IMR-90 (cell line): Measurements from ENCODE around the gene UBE2QL1. TPM values are rescaled to one million over a fixed set of nuclear protein-coding genes. Genes with fewer than 3 reads are reported as not detected.

Source experiments
- ATAC-seq: fragments of 200-7000 bp; cut with Tn5 transposase; 2 replicates; pipeline ENCODE4 v1.9.1; 2020; ENCODE audit warnings: low read depth, mild to moderate bottlenecking, moderate library complexity
- BruUV-seq: library from RNA; stranded (reverse); fragments of 400-500 nt; replicated peaks from 2 replicates; lab custom pipeline; 2021; lab: Mats Ljungman, UMichigan
- CTCF ChIA-PET: fragments of 300-600 bp; formaldehyde crosslinking; extraction: SDS; loops from one replicate; lab custom pipeline; 2021; ENCODE audit warnings: antibody characterized with exemption; lab: Yijun Ruan, JAX
- POLR2A ChIA-PET: fragments of 300-600 bp; sonication (Branson Sonifier 250); formaldehyde crosslinking; loops from one replicate; lab custom pipeline; 2022; ENCODE audit warnings: antibody characterized with exemption; ENCODE audit not compliant: unreplicated experiment; lab: Charles Lee
- DNase-seq: peaks from one replicate; pipeline ENCODE4 v3.0.0; 2013
- H2AFZ ChIP-seq: replicated peaks from 2 replicates; pipeline ENCODE3; 2013; ENCODE audit warnings: low read length, mild to moderate bottlenecking; ENCODE audit not compliant: poor library complexity
- H2AK5ac ChIP-seq: 2 replicates; pipeline ENCODE4 v1.6.1; 2013; ENCODE audit warnings: low read depth, low read length, inconsistent platforms
- H2AK9ac ChIP-seq: replicated peaks from 2 replicates; pipeline ENCODE3; 2013; ENCODE audit warnings: mild to moderate bottlenecking, low read depth, low read length, moderate library complexity; ENCODE audit not compliant: poor library complexity
- H2BK120ac ChIP-seq: 2 replicates; pipeline ENCODE4 v1.6.1; 2013; ENCODE audit warnings: low read depth, low read length, inconsistent platforms
- H2BK15ac ChIP-seq: 3 replicates; pipeline ENCODE4 v1.6.1; 2013; ENCODE audit warnings: low read depth, low read length, inconsistent platforms
- H2BK20ac ChIP-seq: 2 replicates; pipeline ENCODE4 v1.6.1; 2013; ENCODE audit warnings: low read depth, mild to moderate bottlenecking, inconsistent platforms, low read length, moderate library complexity
- H2BK5ac ChIP-seq: 2 replicates; pipeline ENCODE4 v1.6.1; 2013; ENCODE audit warnings: mild to moderate bottlenecking, low read depth, low read length, inconsistent platforms; ENCODE audit not compliant: poor library complexity, severe bottlenecking
- H3K14ac ChIP-seq: replicated peaks from 2 replicates; pipeline ENCODE4 v1.6.1; 2013; ENCODE audit warnings: low read depth, low read length, inconsistent platforms
- H3K18ac ChIP-seq: 2 replicates; pipeline ENCODE4 v1.6.1; 2013; ENCODE audit warnings: low read depth, low read length, control low read depth
- H3K23ac ChIP-seq: 2 replicates; pipeline ENCODE4 v1.6.1; 2013; ENCODE audit warnings: low read depth, low read length, inconsistent platforms
- H3K27ac ChIP-seq: 2 replicates; pipeline ENCODE4 v1.5.1; 2013; ENCODE audit warnings: mild to moderate bottlenecking, control low read depth, low read length; ENCODE audit not compliant: insufficient read depth
- H3K27me3 ChIP-seq: 2 replicates; pipeline ENCODE4 v1.6.1; 2013; ENCODE audit warnings: low read length; ENCODE audit not compliant: control insufficient read depth, insufficient read depth
- H3K36me3 ChIP-seq: 2 replicates; pipeline ENCODE4 v1.6.1; 2013; ENCODE audit warnings: low read length, mixed read lengths; ENCODE audit not compliant: control insufficient read depth, insufficient read depth
- H3K4ac ChIP-seq: 2 replicates; pipeline ENCODE4 v1.6.1; 2013; ENCODE audit warnings: low read depth, low read length, inconsistent platforms
- H3K4me1 ChIP-seq: 2 replicates; pipeline ENCODE4 v1.6.1; 2013; ENCODE audit warnings: low read length, mixed read lengths; ENCODE audit not compliant: control insufficient read depth, insufficient read depth
- H3K4me2 ChIP-seq: 2 replicates; pipeline ENCODE4 v1.6.1; 2013; ENCODE audit warnings: low read depth, mild to moderate bottlenecking, control low read depth, low read length, moderate library complexity
- H3K4me3 ChIP-seq: 2 replicates; pipeline ENCODE4 v1.5.1; 2013; ENCODE audit warnings: low read depth, mild to moderate bottlenecking, control low read depth, low read length, moderate library complexity; ENCODE audit not compliant: insufficient read depth
- H3K56ac ChIP-seq: 2 replicates; pipeline ENCODE4 v1.6.1; 2013; ENCODE audit warnings: low read length, inconsistent platforms; ENCODE audit not compliant: insufficient read depth; ENCODE audit errors: extremely low read depth
- H3K79me1 ChIP-seq, 2 experiments: 2 replicates each; pipeline ENCODE4 v1.6.1; 2013; ENCODE audit warnings: low read length in 2 of 2, inconsistent platforms in 1 of 2, low read depth in 1 of 2
- H3K9ac ChIP-seq: 2 replicates; pipeline ENCODE4 v1.6.1; 2013; ENCODE audit warnings: low read depth, low read length, control low read depth
- H3K9me1 ChIP-seq: 2 replicates; pipeline ENCODE4 v1.6.1; 2013; ENCODE audit warnings: low read length, inconsistent platforms; ENCODE audit not compliant: insufficient read depth
- H3K9me3 ChIP-seq: 2 replicates; pipeline ENCODE4 v1.6.1; 2013; ENCODE audit warnings: low read length; ENCODE audit not compliant: control insufficient read depth, insufficient read depth
- H4K20me1 ChIP-seq: 2 replicates; pipeline ENCODE4 v1.6.1; 2013; ENCODE audit warnings: low read length, inconsistent platforms; ENCODE audit not compliant: insufficient read depth
- H4K5ac ChIP-seq: 2 replicates; pipeline ENCODE4 v1.6.1; 2013; ENCODE audit warnings: mild to moderate bottlenecking, low read depth, low read length, control low read depth
- H4K8ac ChIP-seq, 2 experiments: 2 replicates each; pipeline ENCODE4 v1.6.1; 2013; ENCODE audit warnings: low read depth in 2 of 2, low read length in 2 of 2, control low read depth in 1 of 2, inconsistent platforms in 1 of 2
- H4K91ac ChIP-seq: 2 replicates; pipeline ENCODE4 v1.6.1; 2013; ENCODE audit warnings: low read depth, low read length, inconsistent platforms; ENCODE audit not compliant: insufficient read depth
- FOS ChIP-seq: fragments of 150-350 bp; IDR thresholded peaks from 2 replicates; pipeline ENCODE4 v1.6.1; 2016; ENCODE audit warnings: low read depth, low read length
- MAZ ChIP-seq: IDR thresholded peaks from 2 replicates; pipeline ENCODE4 v1.6.1; 2012; ENCODE audit warnings: low read depth, mild to moderate bottlenecking, low read length, improper control_type of control experiment, moderate library complexity, borderline replicate concordance
- WGBS, 2 experiments: methylation state at CpG; one replicate each; pipeline versions ENCODE4 v1.1.5 to v1.1.7; 2013; ENCODE audit warnings: missing lambda C conversion rate in 2 of 2; ENCODE audit not compliant: insufficient read length in 1 of 2; ENCODE audit errors: extremely low coverage in 2 of 2; 5-methylcytosine and 5-hydroxymethylcytosine counted together
- dilution Hi-C: fragments of 300-500 bp; cut with HindIII; formaldehyde crosslinking; loops from one replicate; pipeline ENCODE4 v1.14.3; 2018; ENCODE audit warnings: low sequenced_read_pairs; ENCODE audit not compliant: unreplicated experiment
- in situ Hi-C: fragments of 300-500 bp; cut with MboI; formaldehyde crosslinking; loops from 3 replicates; pipeline ENCODE4 v1.14.3; 2019; ENCODE audit warnings: low sequenced_read_pairs, inconsistent platforms, mixed read lengths
- intact Hi-C: fragments of 100-400 bp; cut with micrococcal nuclease; formaldehyde crosslinking; loops from 2 replicates; pipeline ENCODE4 v1.10.0; 2022
- polyA plus RNA-seq, 3 experiments: library from polyadenylated mRNA; depleted of rRNA; stranded (reverse); fragments of >200 nt; gene quantifications; 2 replicates each; pipeline ENCODE4 v1.2.3, GENCODE V29; 2012; ENCODE audit warnings: low replicate concordance in 1 of 3
- total RNA-seq: library from RNA; depleted of rRNA; stranded (reverse); fragments of >200 nt; gene quantifications from 2 replicates; pipeline ENCODE4 v1.2.3, GENCODE V29; 2012
- TF ChIP-seq, protein P1 (sequence below): fragments of 150-350 bp; IDR thresholded peaks from 2 replicates; pipeline ENCODE4 v1.6.1; 2017; ENCODE audit warnings: mild to moderate bottlenecking, antibody characterized with exemption, low read length, low read depth

Gene UBE2QL1
- total and polyA plus RNA-seq, 2 of the 4 experiments (the other 2 are of a cell fraction): not detected

DNA sequence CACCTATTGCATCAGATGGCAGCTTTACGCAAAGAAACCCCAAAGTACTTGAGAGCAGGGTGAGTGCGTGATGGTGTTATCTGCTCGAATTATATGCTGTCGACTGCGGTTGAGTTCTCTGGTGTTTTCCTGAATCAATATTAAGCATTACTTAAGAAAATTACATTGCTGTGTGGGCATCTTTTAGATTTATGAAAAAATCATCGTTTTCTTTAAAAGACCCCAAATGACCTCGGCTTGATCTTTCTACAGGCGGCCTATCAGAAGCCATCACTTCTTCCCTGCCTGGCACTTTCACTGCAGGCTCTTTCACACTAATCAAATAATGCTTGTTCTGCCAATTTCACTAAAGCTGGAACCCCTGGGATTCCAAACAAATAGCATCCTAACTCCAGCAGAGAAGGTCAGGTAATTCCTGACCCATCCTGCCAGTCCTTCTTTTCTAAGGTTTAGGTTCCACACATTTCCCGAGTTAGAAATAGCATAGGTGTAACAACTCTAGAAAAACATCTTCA, 1.7 kb downstream of the UBE2QL1 start:
- POLR2A ChIA-PET: no interaction called here
- H3K18ac ChIP-seq: no peak overlapping the region
- no peaks in the 10 kb centered on the region for H3K79me1 ChIP-seq
- H4K91ac ChIP-seq: no peak overlapping the region
- no peak overlapping the region for H2AK5ac ChIP-seq
- no peak overlapping the region for H4K8ac ChIP-seq
- no peak overlapping the region for H2BK120ac ChIP-seq
- no peaks in the 10 kb centered on the region for H3K4me1 ChIP-seq
- H3K4me3 ChIP-seq: no peak overlapping the region
- TF ChIP-seq, protein P1, sequence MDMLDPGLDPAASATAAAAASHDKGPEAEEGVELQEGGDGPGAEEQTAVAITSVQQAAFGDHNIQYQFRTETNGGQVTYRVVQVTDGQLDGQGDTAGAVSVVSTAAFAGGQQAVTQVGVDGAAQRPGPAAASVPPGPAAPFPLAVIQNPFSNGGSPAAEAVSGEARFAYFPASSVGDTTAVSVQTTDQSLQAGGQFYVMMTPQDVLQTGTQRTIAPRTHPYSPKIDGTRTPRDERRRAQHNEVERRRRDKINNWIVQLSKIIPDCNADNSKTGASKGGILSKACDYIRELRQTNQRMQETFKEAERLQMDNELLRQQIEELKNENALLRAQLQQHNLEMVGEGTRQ: no peak
- TF ChIP-seq FOS (no peak), MAZ (no peak)
- CTCF ChIA-PET: no interaction called here
- H3K27me3 ChIP-seq: peaks cover 32% of the 10 kb centered on the region
- intact Hi-C loops (no loop called here), dilution Hi-C loops (no loop called here), in situ Hi-C loops (no loop called here)
- H3K9ac ChIP-seq: no peak overlapping the region
- H3K9me1 ChIP-seq: peaks cover 6% of the 10 kb centered on the region; the same call in 1 of the 2 replicates
- no peak for ATAC-seq
- no peak overlapping the region for H2BK5ac ChIP-seq
- peaks cover 7% of the 10 kb centered on the region; the same call in 1 of the 2 replicates for H4K20me1 ChIP-seq
- BruUV-seq: no TSS peak
- no peak overlapping the region for H2BK15ac ChIP-seq
- H2AFZ ChIP-seq: no peak overlapping the region
- no peak overlapping the region for H3K4me2 ChIP-seq
- H4K5ac ChIP-seq: no peak overlapping the region
- H2AK9ac ChIP-seq: no peak overlapping the region
- no peak overlapping the region for H2BK20ac ChIP-seq
- no peak overlapping the region for H3K27ac ChIP-seq
- H3K14ac ChIP-seq: no peak overlapping the region
- H3K23ac ChIP-seq: no peak overlapping the region
- no CpG with 5 or more reads among the region's 9 CpGs for WGBS, 2 experiments
- H3K36me3 ChIP-seq: no peaks in the 10 kb centered on the region
- no peak overlapping the region for H3K56ac ChIP-seq
- no peak for DNase-seq
- no peak overlapping the region for H3K4ac ChIP-seq
- no peaks in the 10 kb centered on the region for H3K9me3 ChIP-seq
